Dermis microvascular lymphatic vessel endothelial cell (primary cell): ENCODE results near the gene OBI1. TPM values are rescaled to one million over a fixed set of nuclear protein-coding genes. Genes with fewer than 3 reads are reported as not detected.

Source experiments
- DNase-seq, 2 donors: peaks; one replicate each; pipeline versions ENCODE4 v3.0.0 to v3.0.0-alpha.2; 2010; ENCODE audit warnings: low read depth in 2 of 2
- total RNA-seq: library from RNA; depleted of rRNA; stranded (reverse); fragments of >200 nt; gene quantifications from 2 replicates; pipeline ENCODE4 v1.2.1, GENCODE V29; 2014

OBI1 gene
- total RNA-seq: 19.5 and 20.7 TPM in 2 replicates

GRCh38 chr13:78658630-78659449 is at the start of gene OBI1:
TSS of gene OBI1 (minus strand) at chr13:78659155. CDS start at chr13:78659120, 35 bp downstream.
- DNase-seq: peak; percentile 82 to 93

GRCh38 chr13:78701383-78701782 is 42.4 kb upstream of the OBI1 start:
- peak in 1 of 2 donors; percentile 1 for DNase-seq

- DNase-seq: peak; percentile 75 to 80
Observed at GRCh38 chr13:78700121-78700910, 41.4 kb upstream of the OBI1 start.

- DNase-seq: peak in 1 of 2 donors; percentile 23
Observed at GRCh38 chr13:78689011-78689410, 30.1 kb upstream of the OBI1 start.

GRCh38 chr13:78686461-78686860 is 27.5 kb upstream of the OBI1 start:
- DNase-seq: no peak

GRCh38 chr13:78680576-78681350 is 21.8 kb upstream of the OBI1 start:
- DNase-seq: no peak

GRCh38 chr13:78680115-78680561 is 21.2 kb upstream of the OBI1 start:
- no peak for DNase-seq

- no peak for DNase-seq
Observed at GRCh38 chr13:78679329-78679728, 20.4 kb upstream of the OBI1 start.

- DNase-seq: no peak
Observed at GRCh38 chr13:78675112-78675511, 16.2 kb upstream of the OBI1 start.

GRCh38 chr13:78674638-78675037 is 15.7 kb upstream of the OBI1 start:
- no peak for DNase-seq

GRCh38 chr13:78662467-78662866 is 3.5 kb upstream of the OBI1 start:
- no peak for DNase-seq

GRCh38 chr13:78660495-78660857 is 1.5 kb upstream of the OBI1 start:
- no peak for DNase-seq

GRCh38 chr13:78659732-78660494 is 958 bp upstream of the OBI1 start:
- no peak for DNase-seq

- no peak for DNase-seq
Observed at GRCh38 chr13:78659450-78659730, 435 bp upstream of the OBI1 start.

- no peak for DNase-seq
Observed at GRCh38 chr13:78657699-78658629, 991 bp downstream of the OBI1 start.

GRCh38 chr13:78655906-78656305 is 3.0 kb downstream of the OBI1 start:
- DNase-seq: peak; percentile 34 to 77

GRCh38 chr13:78655007-78655406 is 3.9 kb downstream of the OBI1 start:
- no peak for DNase-seq

- DNase-seq: no peak
Observed at GRCh38 chr13:78652651-78653050, 6.3 kb downstream of the OBI1 start.

- no peak for DNase-seq
Observed at GRCh38 chr13:78650717-78651083, 8.3 kb downstream of the OBI1 start.

GRCh38 chr13:78649997-78650716 is 8.8 kb downstream of the OBI1 start:
- peak; percentile 72 to 78 for DNase-seq
